Adrenal gland (tissue), 12 donors: Measurements from ENCODE around the gene ASMTL. TPM values are rescaled to one million over a fixed set of nuclear protein-coding genes. Genes with fewer than 3 reads are reported as not detected.
A peak's percentile ranks its signal among the peaks of the same experiment; 100 is the strongest.
"Not testable (repeated sequence)": the region's sequence is repeated elsewhere in the genome, so short reads cannot be mapped to it uniquely, and the experiment has no call there.

Experiments used
- DNase-seq, 7 donors: peaks; one replicate each; pipeline ENCODE4 v3.0.0-alpha.2; 2019 to 2020
- H3K27ac ChIP-seq, 5 donors: fragments of 200-600 bp; sonication (generic) in 4 of 5; 1 replicate in 3 of 5; 2 replicates in 2 of 5; pipeline versions ENCODE4 v1.5.1 to v1.8.0; 2016 to 2020; ENCODE audit warnings: mild to moderate bottlenecking in 1 of 5
- H3K27me3 ChIP-seq: fragments of 200-600 bp; 2 replicates; pipeline ENCODE4 v1.8.0; 2021
- H3K36me3 ChIP-seq, 2 donors: fragments of 200-600 bp; replicated peaks in 1 of 2; 1 replicate in 1 of 2; 2 replicates in 1 of 2; pipeline versions ENCODE4 v1.5.1 to v1.8.0; 2018 to 2022
- H3K4me1 ChIP-seq, 2 donors: fragments of 200-600 bp; replicated peaks in 1 of 2; 1 replicate in 1 of 2; 2 replicates in 1 of 2; pipeline versions ENCODE4 v1.5.1 to v1.8.0; 2018 to 2021
- H3K4me3 ChIP-seq, 4 donors: fragments of 200-600 bp; sonication (generic) in 3 of 4; one replicate each; pipeline ENCODE4 v1.5.1; 2016 to 2018
- H3K9me3 ChIP-seq, 3 donors: fragments of 200-600 bp; sonication (generic) in 1 of 3; replicated peaks in 1 of 3; 1 replicate in 2 of 3; 2 replicates in 1 of 3; pipeline versions ENCODE4 v1.5.1 to v1.8.0; 2016 to 2021
- CTCF ChIP-seq, 6 experiments: fragments of 450-650 bp in 4 of 6; fragments of 200-600 bp in 2 of 6; sonication (generic) in 1 of 6; IDR thresholded peaks; 1 replicate in 5 of 6; 2 replicates in 1 of 6; pipeline versions ENCODE4 v1.5.1 to v1.8.0; 2016 to 2021; ENCODE audit warnings: antibody characterized with exemption in 6 of 6, mild to moderate bottlenecking in 2 of 6, moderate library complexity in 1 of 6
- POLR2A ChIP-seq, 2 donors: fragments of 450-650 bp; IDR thresholded peaks; one replicate each; pipeline ENCODE4 v1.6.1; 2017; ENCODE audit warnings: antibody characterized with exemption in 2 of 2, mild to moderate bottlenecking in 2 of 2, moderate library complexity in 1 of 2
- WGBS, 4 donors: extraction: QIAGEN DNeasy Blood & Tissue Kit in 2 of 4; methylation state at CpG; one replicate each; pipeline versions ENCODE4 v1.1.5 to v1.1.7; 2013 to 2017; 5-methylcytosine and 5-hydroxymethylcytosine counted together
- intact Hi-C, 2 donors: fragments of 100-400 bp; cut with DNase I; formaldehyde crosslinking; loops; one replicate each; pipeline versions ENCODE4 v1.14.1 to v1.15.0; 2022 to 2023
- polyA plus RNA-seq, 3 donors: library from polyadenylated mRNA; stranded (reverse); fragments of 200-250 nt in 2 of 3; fragments of 350-450 nt in 1 of 3; fragmentation: Illumina TruSeq in 1 of 3; extraction: RNeasy Lipid Tissue Mini Kit (QIAGEN cat#74804) in 1 of 3; gene quantifications; one replicate each; pipeline ENCODE4 v1.2.3, GENCODE V29; 2013 to 2014
- total RNA-seq, 9 donors: library from RNA; depleted of rRNA in 4 of 9; stranded (reverse); fragments of >200 nt in 4 of 9; fragments of 120-200 nt in 1 of 9; fragmentation: NEBNext Ultra II Directional in 1 of 9; extraction: Animal tissue kit (Norgen Biotek cat#: 25700) in 1 of 9; gene quantifications; one replicate each; pipeline versions ENCODE4 v1.1.0 to v1.2.4, GENCODE V29; 2013 to 2023
- donor health status: healthy with polysubstance abuse.
- donor health status: Bipolar disorder and iron deficiency.
- donor health status: DM: yes; HTN: yes; CAD: no.
- donor health status: DM: no; HTN: no; CAD: no.
- donor health status: DM: no; HTN: no; CAD: no.
- donor health status: DM: yes; HTN: yes; CAD: no.

ASMTL gene
- total and polyA plus RNA-seq, 12 donors: 7.9 to 35.5 (median 30.9) TPM

GRCh38 chrX:1407035-1407434, 45.7 kb downstream of the ASMTL start:
- Histone ChIP-seq H3K27ac (no peak overlapping the region), H3K36me3 (peaks cover 0 to 40% of the 10 kb centered on the region in 2 donors), H3K4me1 (no peaks in the 10 kb centered on the region), H3K4me3 (no peak overlapping the region), H3K9me3 (no peaks in the 10 kb centered on the region), H3K27me3 (no peaks in the 10 kb centered on the region)
- DNase-seq: no peak
- intact Hi-C loops: no loop called here
- TF ChIP-seq CTCF (IDR thresholded peaks at IDR 0.05) (no peak), POLR2A (IDR thresholded peaks at IDR 0.05) (no peak)

GRCh38 chrX:1405769-1406168, 46.9 kb downstream of the ASMTL start:
- H3K9me3 ChIP-seq, DNase-seq, H3K27ac ChIP-seq, H3K4me1 ChIP-seq, intact Hi-C loops, H3K4me3 ChIP-seq, H3K27me3 ChIP-seq: not testable (repeated sequence)
- peaks cover 0 to 35% of the 10 kb centered on the region in 2 donors for H3K36me3 ChIP-seq
- WGBS, 4 donors: 69 to 98% (median 91%) methylated on average over 2 of the region's 2 CpGs

- H3K9me3 ChIP-seq, H3K27ac ChIP-seq, H3K4me1 ChIP-seq, DNase-seq, H3K27me3 ChIP-seq, H3K4me3 ChIP-seq, intact Hi-C loops: not testable (repeated sequence)
- WGBS, 4 donors: 93 to 98% (median 95%) methylated on average over 3 of the region's 3 CpGs
- peaks cover 0 to 35% of the 10 kb centered on the region in 2 donors for H3K36me3 ChIP-seq
Observed at GRCh38 chrX:1403867-1404266, 48.8 kb downstream of the ASMTL start.

- intact Hi-C loops: no loop called here
- peaks cover 0 to 35% of the 10 kb centered on the region in 2 donors for H3K36me3 ChIP-seq
- no peak overlapping the region for H3K4me3 ChIP-seq
- DNase-seq: peak in 1 of 7 donors; percentile 4
- H3K27me3 ChIP-seq: no peaks in the 10 kb centered on the region
- no peaks in the 10 kb centered on the region for H3K9me3 ChIP-seq
- WGBS, 4 donors: 92 to 100% (median 98%) methylated on average over 2 to 10 of the region's 10 CpGs
- no peak overlapping the region for H3K27ac ChIP-seq
- TF ChIP-seq POLR2A (IDR thresholded peaks at IDR 0.05) (no peak), CTCF (IDR thresholded peaks at IDR 0.05) (no peak)
- H3K4me1 ChIP-seq: no peaks in the 10 kb centered on the region
Observed at GRCh38 chrX:1403228-1403627, 49.5 kb downstream of the ASMTL start.

GRCh38 chrX:1401611-1402430, 50.9 kb downstream of the ASMTL start:
- H3K36me3 ChIP-seq: peaks cover 0 to 24% of the 10 kb centered on the region in 2 donors
- H3K9me3 ChIP-seq: no peaks in the 10 kb centered on the region
- no peak for TF ChIP-seq POLR2A (IDR thresholded peaks at IDR 0.05)
- TF ChIP-seq CTCF (IDR thresholded peaks at IDR 0.05): no peak
- 85 to 94% (median 91%) methylated on average over 15 to 30 of the region's 30 CpGs for WGBS, 4 donors
- peak in 1 of 7 donors; percentile 9 for DNase-seq
- no peaks in the 10 kb centered on the region for H3K27me3 ChIP-seq
- no peak overlapping the region for H3K4me3 ChIP-seq
- H3K4me1 ChIP-seq: no peaks in the 10 kb centered on the region
- no peak overlapping the region for H3K27ac ChIP-seq
- intact Hi-C loops: no loop called here
